Stimulated activated CD8-positive, alpha-beta memory T cell treated with anti-CD3 and anti-CD28 coated beads, Interleukin-2, amount 100 ng/mL, for 48 hours (primary cell): Measurements from ENCODE around the gene ARHGAP21.
"Not testable (repeated sequence)": the region's sequence is repeated elsewhere in the genome, so short reads cannot be mapped to it uniquely, and the experiment has no call there.

Source experiments
- DNase-seq, 2 donors: peaks; one replicate each; pipeline ENCODE4 v3.0.0-alpha.2; 2020; ENCODE audit warnings: low read depth in 2 of 2

The ARHGAP21 gene

DNA sequence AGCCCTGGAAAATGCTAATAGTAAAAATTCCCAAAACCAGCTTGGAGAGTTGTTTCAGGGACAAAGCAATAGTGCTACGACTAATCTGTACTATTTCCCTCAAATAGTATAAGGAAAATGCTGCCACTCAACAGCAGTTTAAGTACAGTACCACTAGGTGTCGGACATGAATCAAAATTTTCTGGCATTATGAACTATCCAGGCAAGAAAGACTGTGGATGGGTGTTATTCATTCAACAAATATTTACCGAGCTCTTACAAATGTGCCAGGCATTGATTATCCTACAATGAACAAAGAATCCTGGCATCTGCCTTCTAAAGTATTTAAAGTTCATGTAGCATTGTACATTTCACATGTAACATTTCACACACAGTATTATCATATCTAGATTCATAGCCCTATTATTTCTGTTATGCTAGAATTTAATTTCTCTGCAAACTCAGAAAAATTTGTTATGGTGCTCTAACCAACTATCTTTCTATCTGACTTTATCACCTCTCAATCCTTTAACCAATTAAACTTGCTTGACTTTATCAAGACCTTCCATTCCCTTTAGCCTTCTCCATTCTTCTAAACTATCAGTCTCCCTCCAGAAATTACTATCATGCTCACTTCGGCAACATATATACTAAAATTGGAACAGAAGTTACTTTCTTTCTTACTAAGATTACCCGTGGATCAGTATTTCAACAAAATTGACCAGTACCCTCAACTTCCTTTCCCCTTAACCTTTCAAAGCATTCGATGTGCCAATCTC, 80.6 kb downstream of the ARHGAP21 start:
- no peak for DNase-seq

DNA sequence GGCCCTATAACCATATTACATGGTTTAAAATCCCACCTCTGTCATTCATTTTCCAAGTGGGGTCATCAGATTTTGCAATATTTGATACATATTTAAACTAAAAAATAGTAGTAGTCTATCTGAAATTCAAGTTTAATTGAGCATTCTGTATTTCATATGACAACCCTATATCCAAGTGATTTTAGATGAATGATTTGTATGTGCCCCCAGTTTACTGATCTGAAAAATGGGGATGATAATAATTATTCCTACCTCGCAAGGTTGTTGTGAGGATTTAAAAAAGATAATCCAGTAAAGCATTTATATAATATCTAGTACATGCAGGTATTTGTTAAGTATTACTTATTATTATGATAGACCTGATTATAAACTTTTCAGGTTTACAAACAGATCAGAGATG, 84.6 kb downstream of the ARHGAP21 start:
- no peak for DNase-seq

DNA sequence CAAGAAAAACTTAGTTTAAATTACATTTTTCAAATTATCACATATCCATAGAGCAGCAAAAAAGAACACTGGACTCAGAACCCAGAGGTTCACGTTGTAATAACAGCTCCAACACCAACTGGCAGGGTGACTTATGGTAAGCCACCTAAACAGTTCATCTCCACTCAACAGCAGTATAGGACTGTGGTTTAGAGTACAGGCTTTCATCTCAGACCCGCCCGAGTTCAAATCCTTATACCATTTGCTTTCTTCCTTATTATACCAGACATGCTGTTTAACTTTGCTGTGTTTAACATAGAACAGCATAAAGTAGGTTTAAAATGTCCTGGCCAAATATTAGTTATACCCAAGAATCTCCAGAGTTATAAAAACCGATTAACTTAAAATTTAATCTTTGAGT, 97.9 kb downstream of the ARHGAP21 start:
- no peak for DNase-seq

DNA sequence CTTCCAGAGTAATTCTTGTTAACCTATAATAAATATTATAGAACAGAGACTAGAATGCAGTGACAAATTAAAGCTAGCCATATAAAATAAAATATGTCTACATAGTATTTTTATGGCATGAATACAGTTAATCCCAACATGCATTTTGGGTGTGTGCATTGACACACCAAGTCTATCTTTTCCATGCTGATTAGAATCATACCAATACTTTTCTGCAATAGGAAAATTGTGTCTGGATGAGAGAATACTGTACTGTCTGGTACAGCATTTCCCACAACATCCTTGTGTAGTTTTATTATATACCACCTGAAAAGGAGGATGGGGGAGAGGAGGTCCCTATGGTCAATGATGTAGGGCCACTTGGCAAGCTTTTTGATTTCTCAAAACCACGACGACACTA, 100.3 kb downstream of the ARHGAP21 start:
- DNase-seq, result no peak

DNA sequence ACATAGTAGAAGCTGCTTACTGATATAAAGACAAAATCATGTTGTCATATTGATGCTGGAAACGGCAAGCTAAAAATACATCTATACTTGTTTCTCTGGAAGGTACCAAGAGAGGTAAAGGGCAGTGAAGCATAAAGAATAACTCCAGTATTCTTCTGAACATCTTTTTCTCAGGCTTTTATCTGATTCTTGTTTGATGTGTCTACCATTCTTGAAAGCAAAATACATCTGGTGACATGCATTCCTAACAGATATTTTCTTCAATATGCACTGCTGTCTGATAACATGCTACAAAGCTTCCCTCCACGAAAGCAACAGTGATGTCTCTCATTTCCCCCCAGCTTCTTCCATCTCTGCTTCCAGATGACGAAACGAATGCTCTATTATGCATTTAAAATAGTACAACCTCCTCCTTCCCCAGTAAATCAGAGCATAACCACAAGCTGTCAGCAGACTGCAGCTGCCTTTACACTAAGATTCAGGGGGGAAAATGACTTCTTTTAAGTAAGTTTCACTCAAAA, 100.8 kb downstream of the ARHGAP21 start:
- no peak for DNase-seq

DNA sequence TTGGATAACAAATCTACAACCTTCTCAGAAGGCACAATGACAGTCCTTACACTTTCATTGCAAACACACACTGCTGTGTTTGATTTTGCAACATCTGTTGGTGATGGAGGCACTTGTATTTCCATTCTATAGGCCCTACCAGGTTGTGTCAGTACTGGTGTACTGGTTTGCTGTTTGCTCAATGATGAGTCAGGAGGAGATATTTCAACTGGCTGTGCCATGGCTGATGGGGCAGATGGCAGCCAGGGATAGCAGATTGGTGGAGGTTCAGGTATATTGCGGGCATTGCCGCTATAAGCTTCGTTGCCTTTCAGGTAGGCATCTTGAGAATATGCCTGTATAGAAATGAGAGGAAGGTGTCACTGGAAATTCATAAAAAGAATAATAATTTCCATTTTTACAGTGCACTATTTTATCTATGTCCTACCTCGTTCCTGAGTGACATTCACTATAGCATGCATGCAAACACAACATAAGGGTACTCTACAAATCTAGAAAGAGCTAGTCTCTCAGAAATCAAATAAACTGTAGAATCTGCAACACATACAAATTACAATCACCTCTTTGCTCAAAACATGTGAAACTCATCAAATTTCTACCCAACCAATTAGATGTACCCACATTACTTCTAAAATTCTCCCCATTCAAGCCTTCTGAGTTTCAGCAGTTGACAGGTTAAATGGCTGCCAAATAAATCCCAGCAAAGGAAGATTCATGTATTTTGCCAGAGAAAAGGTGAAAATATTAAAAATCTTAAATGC, 102.5 kb downstream of the ARHGAP21 start:
- DNase-seq, result not testable (repeated sequence)

DNA sequence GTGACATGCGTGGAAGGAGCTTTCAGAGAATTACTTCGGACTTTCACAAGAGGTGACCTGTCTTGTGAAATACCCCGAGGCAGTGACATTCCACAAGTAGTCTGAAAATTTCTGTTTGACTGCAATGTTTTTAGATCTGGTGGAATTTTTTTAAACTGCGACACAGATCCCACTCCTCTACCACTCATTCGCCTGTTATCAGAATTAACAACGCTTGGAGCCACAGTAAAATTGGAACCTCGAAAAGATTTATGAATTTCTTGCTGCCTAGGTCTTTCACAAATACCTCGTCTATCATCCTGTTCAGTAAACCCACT, 103.7 kb downstream of the ARHGAP21 start:
- DNase-seq, result not testable (repeated sequence)

DNA sequence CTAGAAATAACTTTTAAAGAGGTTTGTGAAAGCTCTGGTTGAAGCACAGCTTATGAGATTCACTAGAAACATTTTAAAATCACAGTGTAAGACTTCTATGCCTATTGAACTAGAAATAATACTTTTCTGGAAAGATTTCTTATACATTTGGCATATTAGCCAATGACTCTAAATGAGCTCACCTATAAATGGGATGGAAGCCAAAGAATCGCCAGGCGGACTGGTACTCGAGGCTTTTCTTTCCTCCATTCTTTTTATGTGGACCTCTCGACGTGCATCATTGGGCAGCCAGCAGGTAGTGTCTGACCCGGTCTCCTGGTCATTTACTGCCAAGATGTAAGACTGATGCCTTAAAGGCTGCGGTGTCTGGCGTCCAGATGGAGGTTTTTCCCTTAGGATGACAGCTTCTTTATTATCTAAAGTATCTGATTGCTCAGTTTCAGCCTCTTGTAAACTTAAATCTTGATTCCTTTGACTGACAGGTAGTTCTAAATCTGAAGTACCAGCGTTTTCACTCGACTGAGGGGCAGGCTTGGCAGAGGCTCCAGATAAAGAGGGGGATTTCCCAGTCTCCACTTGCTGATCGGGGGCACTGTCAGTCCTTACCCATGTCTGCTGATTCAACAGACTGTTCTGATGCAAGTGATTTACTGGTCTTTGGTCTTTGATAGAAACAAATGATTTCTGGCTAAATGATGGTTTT, 104.2 kb downstream of the ARHGAP21 start:
- DNase-seq, result not testable (repeated sequence)

DNA sequence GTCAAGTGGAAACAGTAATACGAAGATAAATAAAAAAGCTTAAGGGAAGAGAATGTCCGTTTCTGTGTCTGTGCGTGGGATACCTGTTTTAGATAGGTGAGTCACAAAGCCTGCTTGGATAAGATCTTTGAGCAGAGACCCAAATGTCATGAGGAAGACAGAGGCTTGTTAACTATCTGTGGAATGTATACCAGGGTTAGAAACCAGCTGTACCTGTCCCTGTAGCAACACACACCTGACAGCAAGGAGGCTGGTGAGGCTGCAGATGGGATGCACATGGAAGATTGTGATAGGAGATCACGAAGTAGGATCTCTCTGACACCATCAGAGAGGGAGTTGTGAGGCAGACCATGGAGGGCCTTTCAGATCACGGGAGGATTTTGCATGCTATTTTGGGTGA, 105.3 kb downstream of the ARHGAP21 start:
- no peak for DNase-seq

DNA sequence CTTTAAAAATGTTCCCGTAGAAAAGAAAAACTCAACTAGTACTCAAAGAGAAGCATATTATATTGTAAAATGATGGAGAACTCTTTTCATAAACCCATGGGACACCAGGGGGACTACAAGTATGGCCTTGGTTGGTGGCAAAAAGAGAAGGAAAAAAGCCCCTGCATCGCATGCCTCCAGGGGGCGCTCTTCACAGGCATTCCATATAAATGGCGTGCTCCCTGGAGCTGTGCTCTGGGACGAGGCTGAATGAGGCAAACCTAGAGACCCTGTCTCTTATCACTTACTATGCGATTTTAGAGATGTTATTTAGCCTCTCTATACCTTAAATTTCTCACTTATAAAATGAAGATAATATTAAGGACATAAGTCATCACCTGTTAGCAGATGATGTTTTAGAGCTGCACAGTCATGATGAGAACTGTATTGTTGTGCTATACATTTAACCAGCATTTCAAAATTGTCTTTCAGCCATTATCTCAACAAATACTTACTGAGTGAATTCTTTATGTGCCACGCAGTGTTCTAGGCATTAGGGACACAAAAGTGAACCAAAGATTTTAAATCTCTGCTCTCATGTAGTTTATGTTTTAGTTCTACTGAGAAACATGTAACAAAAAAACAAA, 105.8 kb downstream of the ARHGAP21 start:
- DNase-seq, result peak; percentile 13 to 35

DNA sequence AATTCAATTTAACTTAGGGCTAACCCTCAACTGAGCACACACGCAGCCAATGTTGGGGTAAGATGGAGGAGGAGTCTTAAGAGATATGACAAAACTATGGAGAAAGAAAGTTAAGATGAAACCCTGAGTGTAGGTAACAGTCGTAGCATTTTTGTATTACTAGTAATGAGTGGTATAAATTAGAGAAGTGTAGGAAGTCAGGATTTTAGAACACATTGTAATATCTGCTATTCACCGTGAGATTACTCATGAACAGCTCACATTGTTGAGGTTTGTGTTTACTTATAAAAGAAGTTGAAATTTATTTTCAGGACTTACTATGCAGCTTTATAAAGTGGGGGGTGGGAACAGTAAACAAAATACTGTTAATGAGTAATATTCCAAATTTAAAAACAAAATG, 107.2 kb downstream of the ARHGAP21 start:
- no peak for DNase-seq

DNA sequence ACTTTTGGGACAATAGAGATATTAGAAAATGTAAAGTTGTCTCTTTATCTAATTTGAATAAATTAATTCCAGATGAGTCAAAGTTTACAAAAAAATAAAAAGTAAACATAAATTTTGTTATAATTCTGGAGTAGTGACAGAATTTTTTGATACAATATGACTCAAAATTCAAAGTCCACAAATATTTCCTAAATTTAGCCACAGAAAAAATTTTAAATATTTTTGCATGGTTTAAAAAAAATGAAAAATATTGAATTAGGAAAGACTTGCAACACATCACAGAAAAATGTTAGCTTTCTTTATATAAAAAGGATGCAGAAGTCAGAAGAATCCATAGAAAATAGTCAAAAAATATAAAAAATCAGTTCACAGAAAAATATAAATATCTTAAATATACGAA, 117.7 kb downstream of the ARHGAP21 start:
- DNase-seq, result no peak

DNA sequence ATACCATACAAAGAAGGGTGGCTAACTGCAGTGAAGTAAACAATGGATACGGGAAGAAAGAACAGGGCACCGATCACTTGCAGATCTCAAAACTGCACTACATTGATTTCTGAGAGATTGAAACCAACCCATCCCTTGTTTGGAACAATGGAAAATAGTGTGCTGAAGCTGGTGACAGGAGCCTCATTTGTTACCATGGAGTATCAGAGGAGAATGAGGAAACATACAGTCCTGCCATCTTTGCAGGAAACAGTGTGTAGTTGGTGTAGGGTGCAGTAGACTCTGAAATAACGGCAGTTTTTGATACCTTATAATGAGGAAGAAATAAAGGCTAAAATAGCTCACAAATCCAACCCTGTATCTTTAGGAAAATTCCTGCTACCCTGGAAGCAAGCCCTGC, 118.5 kb downstream of the ARHGAP21 start:
- no peak for DNase-seq

DNA sequence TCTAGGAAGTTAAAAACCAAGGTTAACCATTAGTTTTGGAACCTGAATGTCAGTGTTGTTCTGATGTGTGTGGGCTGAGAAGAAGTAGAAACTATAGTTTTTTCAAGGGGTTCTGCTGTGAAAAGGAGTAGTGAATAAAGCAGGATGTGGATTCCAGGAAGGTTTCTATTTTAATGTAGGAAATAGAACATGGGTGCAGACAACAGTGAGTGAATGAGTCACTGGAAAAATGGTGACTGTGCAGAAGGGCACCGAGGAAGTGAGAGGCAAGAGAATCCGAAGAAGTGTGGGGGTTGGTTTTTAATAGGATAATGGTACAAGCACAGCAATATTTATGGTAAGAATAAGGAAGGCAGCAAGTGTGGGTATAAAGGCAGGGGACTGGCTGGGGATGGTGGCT, 120.4 kb downstream of the ARHGAP21 start:
- no peak for DNase-seq

DNA sequence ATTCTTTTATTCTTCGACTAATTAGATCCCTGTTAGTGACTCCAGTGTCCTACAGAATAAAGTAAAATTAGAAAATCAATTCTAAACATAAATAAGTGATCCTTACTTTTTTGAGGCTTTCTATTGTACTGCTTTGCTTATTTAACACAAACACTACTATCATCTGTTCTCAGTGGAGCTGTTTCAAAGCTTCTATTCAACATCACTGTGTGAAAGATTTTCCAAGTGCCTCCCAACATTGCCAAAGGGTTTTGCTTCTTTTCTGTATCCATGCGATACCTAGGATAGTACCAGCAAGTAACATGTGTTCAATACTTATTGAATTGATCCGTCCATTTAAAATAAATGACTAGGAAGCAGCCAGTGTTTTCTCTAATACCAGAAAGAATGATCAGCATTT, 125.7 kb downstream of the ARHGAP21 start:
- no peak for DNase-seq

DNA sequence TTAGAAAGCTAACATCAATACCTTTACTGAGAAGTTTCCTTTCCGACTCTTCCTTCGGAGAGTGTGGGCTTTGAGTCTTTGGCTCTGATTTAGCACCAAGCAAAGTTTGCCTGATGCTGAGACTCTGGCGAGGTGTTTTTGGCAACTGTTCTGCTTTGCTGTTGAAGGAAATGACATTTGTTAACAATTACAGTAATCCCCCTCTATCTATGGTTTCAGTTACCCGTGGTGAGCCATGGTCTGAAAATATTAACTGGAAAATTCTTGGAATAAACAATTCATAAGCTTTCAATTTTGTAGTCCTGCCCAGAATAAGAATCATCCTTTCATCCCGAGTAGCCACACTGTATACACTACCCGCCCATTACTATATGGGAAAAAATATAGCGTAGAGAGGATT, 126.3 kb downstream of the ARHGAP21 start:
- DNase-seq, result no peak

DNA sequence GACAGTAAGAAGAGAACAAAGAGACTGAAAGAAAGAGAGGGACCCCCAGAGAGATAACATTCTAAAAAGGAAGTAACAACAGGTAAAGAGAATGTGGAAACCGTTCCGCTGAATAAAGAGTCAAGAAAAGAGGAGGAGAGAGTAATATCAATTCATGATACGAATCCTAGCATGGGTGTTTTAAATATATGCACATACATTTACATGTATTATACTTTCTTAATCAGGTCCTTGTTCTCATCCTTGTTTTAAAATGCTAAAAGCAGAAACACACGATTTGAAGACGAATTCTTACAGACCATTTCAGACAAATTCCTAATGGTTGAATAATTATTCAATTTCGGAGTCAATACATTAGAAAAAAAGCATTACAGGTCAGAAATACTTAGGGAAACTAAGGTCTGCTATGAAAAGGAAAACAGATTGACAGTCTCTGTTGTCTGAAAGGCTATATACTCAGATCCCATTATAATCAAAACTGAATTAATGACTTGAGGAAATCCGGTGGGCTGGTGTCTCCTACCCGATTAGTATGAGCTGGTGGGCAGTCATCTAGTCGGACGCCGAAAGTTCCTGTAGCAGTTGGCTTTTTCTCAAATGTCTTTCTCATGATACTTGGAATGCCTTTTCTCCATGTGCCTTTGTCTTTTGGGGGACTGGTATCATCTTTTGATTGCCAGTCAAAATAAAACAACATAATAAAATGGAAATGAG, 127.3 kb downstream of the ARHGAP21 start:
- DNase-seq, result no peak

DNA sequence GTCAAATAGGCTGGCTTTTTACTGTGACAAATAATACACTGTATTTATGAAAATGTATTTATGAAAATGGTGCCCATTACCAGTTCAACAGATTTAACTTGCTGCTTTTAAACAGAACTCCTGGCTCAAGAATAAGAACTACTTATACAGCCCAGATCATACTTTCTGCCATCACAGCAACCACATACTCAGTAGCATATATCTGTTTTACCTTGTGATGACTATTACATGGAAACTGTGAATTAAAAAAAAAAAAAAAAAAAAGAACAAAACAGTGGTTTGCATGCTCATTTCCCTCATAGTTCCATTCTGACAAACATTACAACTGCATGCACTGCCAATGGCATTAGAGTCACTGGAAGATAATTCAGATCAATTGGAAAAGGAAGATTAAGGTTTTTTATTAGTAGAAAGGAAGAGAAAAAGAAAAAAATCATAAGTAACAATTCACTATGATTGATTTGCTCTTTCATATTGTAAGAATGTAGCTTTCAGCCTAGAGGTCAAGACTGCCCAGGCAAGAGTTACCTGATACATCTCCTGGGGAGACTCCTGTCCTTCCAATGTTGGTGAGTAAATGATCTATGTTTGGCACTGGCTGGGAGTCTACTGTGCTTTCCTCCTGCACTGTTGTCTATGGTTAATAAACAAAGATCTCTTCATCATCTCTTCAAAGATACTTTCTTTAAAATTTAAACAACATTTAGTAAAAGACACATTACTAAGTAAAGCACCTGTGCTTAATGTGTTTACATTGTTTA, 132.8 kb downstream of the ARHGAP21 start:
- DNase-seq, result no peak

DNA sequence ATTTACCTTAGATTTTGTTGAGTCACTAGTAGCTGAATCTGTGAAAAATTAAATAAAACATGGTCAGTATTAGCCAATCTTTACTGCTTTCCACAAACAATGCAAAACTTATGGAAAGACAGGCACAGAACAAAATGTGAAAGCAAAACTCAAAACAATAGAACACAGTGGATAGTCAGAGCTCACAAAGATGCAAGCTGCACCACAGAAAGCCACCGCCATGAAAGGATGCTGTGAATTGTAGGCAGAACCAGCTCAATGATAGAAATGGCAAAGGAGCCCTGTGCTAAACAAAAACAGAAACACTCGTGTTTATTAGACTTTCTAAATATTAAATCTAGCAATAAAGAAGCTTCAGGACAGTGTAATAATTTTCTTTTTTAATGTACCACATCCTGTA, 134.4 kb downstream of the ARHGAP21 start:
- DNase-seq, result no peak

DNA sequence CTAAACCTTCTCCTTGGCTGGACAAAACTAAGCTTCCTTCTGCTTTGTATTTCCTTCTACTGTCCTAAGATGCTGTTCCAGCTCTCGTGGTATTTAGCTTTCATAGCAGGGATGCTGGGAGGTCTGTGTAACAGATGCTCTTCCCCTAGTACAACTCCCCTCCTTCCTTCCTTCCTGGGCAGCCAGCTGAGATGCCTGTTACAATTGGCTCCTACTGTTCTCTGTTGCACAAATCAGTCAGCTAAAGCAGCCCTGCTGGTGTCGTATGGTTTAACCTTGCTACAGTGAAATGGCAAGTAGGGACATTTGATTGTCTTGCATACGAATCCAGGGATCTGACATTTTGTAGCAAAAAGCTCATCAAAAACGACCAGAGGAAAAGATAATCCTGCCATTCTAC, 143.8 kb downstream of the ARHGAP21 start:
- DNase-seq, result no peak

DNA sequence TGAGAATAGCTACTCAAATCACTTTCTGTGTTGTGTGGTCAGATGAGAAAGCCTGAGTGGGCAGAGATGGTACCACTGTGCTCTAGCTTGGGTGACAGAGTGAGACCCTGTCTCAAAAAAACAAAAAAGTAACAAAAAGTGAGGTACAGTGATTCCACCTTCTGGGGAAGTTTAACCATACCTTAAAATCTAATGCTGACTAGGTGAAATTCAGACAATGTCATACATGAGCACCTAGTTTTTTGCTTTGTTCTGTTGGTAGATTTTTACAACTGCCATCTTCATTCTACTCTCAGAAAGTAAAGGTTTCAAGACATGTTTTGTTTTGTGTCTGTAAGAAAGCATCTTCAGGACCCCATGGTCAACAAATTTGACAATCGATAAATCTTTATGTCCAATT, 144.2 kb downstream of the ARHGAP21 start:
- no peak for DNase-seq
